GM06990 (cell line): ENCODE data around the gene PLEKHN1.
A peak's percentile ranks its signal among the peaks of the same experiment; 100 is the strongest.

Experiments
- DNase-seq: peaks from one replicate; pipeline ENCODE4 v3.0.0-alpha.2; 2011; ENCODE audit not compliant: insufficient read length; ENCODE audit errors: extremely low read depth
- H3K27me3 ChIP-seq: replicated peaks from 2 replicates; pipeline ENCODE4 v1.6.0; 2011; ENCODE audit warnings: low read length; ENCODE audit not compliant: control insufficient read depth, insufficient read depth
- H3K36me3 ChIP-seq: 2 replicates; pipeline ENCODE4 v1.5.1; 2011; ENCODE audit warnings: low read length; ENCODE audit not compliant: control insufficient read depth, insufficient read depth
- H3K4me3 ChIP-seq: replicated peaks from 2 replicates; pipeline ENCODE4 v1.5.1; 2011; ENCODE audit warnings: low read depth, mild to moderate bottlenecking, control low read depth, low read length
- CTCF ChIP-seq: IDR thresholded peaks from 2 replicates; pipeline ENCODE4 v1.5.1; 2011; ENCODE audit warnings: low read length, control low read depth, mild to moderate bottlenecking, inconsistent platforms; ENCODE audit not compliant: insufficient read depth, poor library complexity, severe bottlenecking

The PLEKHN1 gene

GRCh38 chr1:937521-937920, 28.8 kb upstream of the PLEKHN1 start:
- no peak for TF ChIP-seq CTCF
- Histone ChIP-seq H3K27me3 (peaks cover 4% of the 10 kb centered on the region; the same call in 1 of the 2 replicates), H3K36me3 (no peaks in the 10 kb centered on the region), H3K4me3 (no peak overlapping the region)
- DNase-seq, result no peak

- peak; percentile 56 for TF ChIP-seq CTCF
- no peak for DNase-seq
- no peaks in the 10 kb centered on the region for H3K36me3 ChIP-seq
- H3K4me3 ChIP-seq, result no peak overlapping the region
- peaks cover 4% of the 10 kb centered on the region; the same call in 1 of the 2 replicates for H3K27me3 ChIP-seq
Observed at GRCh38 chr1:938088-938683, 28.1 kb upstream of the PLEKHN1 start.

- TF ChIP-seq CTCF, result no peak
- Histone ChIP-seq H3K27me3 (peaks cover 4% of the 10 kb centered on the region; the same call in 1 of the 2 replicates), H3K4me3 (no peak overlapping the region), H3K36me3 (no peaks in the 10 kb centered on the region)
- no peak for DNase-seq
Observed at GRCh38 chr1:938711-939489, 27.4 kb upstream of the PLEKHN1 start.

- peak overlapping the region; percentile 10; the same call in 1 of the 2 replicates for H3K4me3 ChIP-seq
- H3K27me3 ChIP-seq, result peaks cover 4% of the 10 kb centered on the region; the same call in 1 of the 2 replicates
- no peaks in the 10 kb centered on the region for H3K36me3 ChIP-seq
- TF ChIP-seq CTCF, result no peak
- no peak for DNase-seq
Observed at GRCh38 chr1:939511-940106, 26.7 kb upstream of the PLEKHN1 start.

- peaks cover 4% of the 10 kb centered on the region; the same call in 1 of the 2 replicates for H3K27me3 ChIP-seq
- no peak for TF ChIP-seq CTCF
- H3K36me3 ChIP-seq, result peaks cover 4% of the 10 kb centered on the region
- H3K4me3 ChIP-seq, result peak overlapping the region; percentile 27
- peak; percentile 52 for DNase-seq
Observed at GRCh38 chr1:940107-941014, 25.9 kb upstream of the PLEKHN1 start.
